Measurements from ENCODE around the gene MAP2K1. TPM values are rescaled to one million over a fixed set of nuclear protein-coding genes. Genes with fewer than 3 reads are reported as not detected.

MAP2K1 gene
- total and polyA plus RNA-seq, 2 of the 4 experiments (the other 2 are of a cell fraction): 34.7 to 37.8 TPM

DNA sequence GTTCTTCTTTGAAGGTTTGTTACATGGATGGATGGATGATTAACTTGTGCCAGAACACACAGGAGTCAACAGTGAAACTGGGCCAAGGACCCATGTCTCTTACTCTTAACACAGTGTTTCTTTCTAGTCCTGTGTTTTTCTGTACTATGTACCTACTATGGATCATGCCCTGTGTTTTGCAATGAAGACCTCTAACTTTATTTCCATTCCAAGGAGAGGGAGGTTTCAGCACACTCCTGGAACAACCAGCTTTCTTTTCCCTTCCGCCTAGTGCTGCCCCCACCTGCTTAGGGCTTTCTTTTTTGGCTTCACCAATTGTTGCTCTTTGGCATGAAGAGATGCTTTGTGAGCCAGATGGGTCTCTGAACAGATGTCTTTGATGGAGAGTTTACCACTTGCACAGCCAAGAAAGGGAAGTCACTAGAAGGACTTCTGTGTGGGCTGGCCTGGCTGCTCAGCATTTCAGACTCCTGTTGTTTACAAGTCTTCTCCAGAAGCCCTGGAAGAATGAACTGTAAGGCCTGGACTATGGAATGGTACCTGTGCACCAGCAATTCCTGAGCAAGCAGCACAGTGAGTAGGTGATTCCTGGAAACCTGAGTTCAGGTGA lies 66.4 kb downstream of the MAP2K1 start:
- H3K4ac ChIP-seq (ENCODE audit: low read depth, low read length): no peak overlapping the region
- no peak overlapping the region for H2AK5ac ChIP-seq (ENCODE audit: low read depth, low read length)
- H3K14ac ChIP-seq (replicated peaks; ENCODE audit: low read depth, low read length): no peak overlapping the region
- H4K5ac ChIP-seq (ENCODE audit: low read depth, low read length): no peak overlapping the region
- H3K79me1 ChIP-seq (ENCODE audit: low read depth in 1 of 2, low read length in 2 of 2): peaks cover 13 to 30% of the 10 kb centered on the region in 2 experiments
- in situ Hi-C loops (cut with MboI; ENCODE audit: low sequenced_read_pairs): no loop called here
- H3K4me2 ChIP-seq (ENCODE audit: low read depth, low read length): no peak overlapping the region
- H3K9me3 ChIP-seq (ENCODE audit: control insufficient read depth, insufficient read depth, low read length): no peaks in the 10 kb centered on the region
- no peak overlapping the region for H3K56ac ChIP-seq (ENCODE audit: extremely low read depth, insufficient read depth, low read length)
- no peaks in the 10 kb centered on the region for H3K27me3 ChIP-seq (ENCODE audit: control insufficient read depth, insufficient read depth, low read length)
- ChIA-PET POLR2A (ENCODE audit: unreplicated experiment) (no interaction called here), CTCF (no interaction called here)
- H3K27ac ChIP-seq (ENCODE audit: insufficient read depth, low read length): no peak overlapping the region
- no peaks in the 10 kb centered on the region for H3K4me1 ChIP-seq (ENCODE audit: control insufficient read depth, insufficient read depth, low read length)
- no CpG with 5 or more reads among the region's 1 CpG for WGBS, 2 experiments (ENCODE audit: extremely low coverage in 2 of 2, insufficient read length in 1 of 2)
- no peak overlapping the region for H2AFZ ChIP-seq (replicated peaks; ENCODE audit: low read length, poor library complexity)
- no TSS peak for BruUV-seq (replicated peaks)
- intact Hi-C loops (cut with micrococcal nuclease): no loop called here
- H2BK120ac ChIP-seq (ENCODE audit: low read depth, low read length): no peak overlapping the region
- TF ChIP-seq CHD1 (IDR thresholded peaks at IDR 0.05; ENCODE audit: low read depth, low read length) (no peak), MAFK (IDR thresholded peaks at IDR 0.05; ENCODE audit: low read depth, low read length) (no peak), SMC3 (IDR thresholded peaks at IDR 0.05; ENCODE audit: low read depth, low read length) (no peak), RAD21 (IDR thresholded peaks at IDR 0.05; ENCODE audit: low read length) (no peak), MAZ (IDR thresholded peaks at IDR 0.05; ENCODE audit: borderline replicate concordance, low read depth, low read length) (no peak), RCOR1 (IDR thresholded peaks at IDR 0.05; ENCODE audit: insufficient replicate concordance, low read length) (no peak), FOS (IDR thresholded peaks at IDR 0.05; ENCODE audit: low read depth, low read length) (no peak), POLR2A (IDR thresholded peaks at IDR 0.05; ENCODE audit: low read depth, low read length) (no peak), BHLHE40 (IDR thresholded peaks at IDR 0.05; ENCODE audit: low read depth, low read length) (no peak), MXI1 (IDR thresholded peaks at IDR 0.05; ENCODE audit: borderline replicate concordance, low read depth, low read length) (no peak), NFE2L2 (IDR thresholded peaks at IDR 0.05; ENCODE audit: low read depth, low read length) (no peak), CEBPB (IDR thresholded peaks at IDR 0.05; ENCODE audit: low read depth, low read length) (no peak), RFX5 (IDR thresholded peaks at IDR 0.05; ENCODE audit: low read depth, low read length) (no peak), ELK1 (IDR thresholded peaks at IDR 0.05; ENCODE audit: borderline replicate concordance, low read depth, low read length) (no peak)
- TF ChIP-seq, protein P1, sequence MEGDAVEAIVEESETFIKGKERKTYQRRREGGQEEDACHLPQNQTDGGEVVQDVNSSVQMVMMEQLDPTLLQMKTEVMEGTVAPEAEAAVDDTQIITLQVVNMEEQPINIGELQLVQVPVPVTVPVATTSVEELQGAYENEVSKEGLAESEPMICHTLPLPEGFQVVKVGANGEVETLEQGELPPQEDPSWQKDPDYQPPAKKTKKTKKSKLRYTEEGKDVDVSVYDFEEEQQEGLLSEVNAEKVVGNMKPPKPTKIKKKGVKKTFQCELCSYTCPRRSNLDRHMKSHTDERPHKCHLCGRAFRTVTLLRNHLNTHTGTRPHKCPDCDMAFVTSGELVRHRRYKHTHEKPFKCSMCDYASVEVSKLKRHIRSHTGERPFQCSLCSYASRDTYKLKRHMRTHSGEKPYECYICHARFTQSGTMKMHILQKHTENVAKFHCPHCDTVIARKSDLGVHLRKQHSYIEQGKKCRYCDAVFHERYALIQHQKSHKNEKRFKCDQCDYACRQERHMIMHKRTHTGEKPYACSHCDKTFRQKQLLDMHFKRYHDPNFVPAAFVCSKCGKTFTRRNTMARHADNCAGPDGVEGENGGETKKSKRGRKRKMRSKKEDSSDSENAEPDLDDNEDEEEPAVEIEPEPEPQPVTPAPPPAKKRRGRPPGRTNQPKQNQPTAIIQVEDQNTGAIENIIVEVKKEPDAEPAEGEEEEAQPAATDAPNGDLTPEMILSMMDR (conservative IDR thresholded peaks at IDR 0.05; ENCODE audit: low read depth, low read length): no peak
- TF ChIP-seq, protein P2, sequence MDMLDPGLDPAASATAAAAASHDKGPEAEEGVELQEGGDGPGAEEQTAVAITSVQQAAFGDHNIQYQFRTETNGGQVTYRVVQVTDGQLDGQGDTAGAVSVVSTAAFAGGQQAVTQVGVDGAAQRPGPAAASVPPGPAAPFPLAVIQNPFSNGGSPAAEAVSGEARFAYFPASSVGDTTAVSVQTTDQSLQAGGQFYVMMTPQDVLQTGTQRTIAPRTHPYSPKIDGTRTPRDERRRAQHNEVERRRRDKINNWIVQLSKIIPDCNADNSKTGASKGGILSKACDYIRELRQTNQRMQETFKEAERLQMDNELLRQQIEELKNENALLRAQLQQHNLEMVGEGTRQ (IDR thresholded peaks at IDR 0.05; ENCODE audit: low read depth, low read length): no peak
- H3K9ac ChIP-seq (ENCODE audit: low read depth, low read length): no peak overlapping the region
- dilution Hi-C loops (cut with HindIII; ENCODE audit: low sequenced_read_pairs, unreplicated experiment): no loop called here
- peaks cover 8% of the 10 kb centered on the region; the same call in 1 of the 2 replicates for H3K9me1 ChIP-seq (ENCODE audit: insufficient read depth, low read length)
- no peak overlapping the region for H3K23ac ChIP-seq (ENCODE audit: low read depth, low read length)
- peaks cover 12% of the 10 kb centered on the region for H3K36me3 ChIP-seq (ENCODE audit: control insufficient read depth, insufficient read depth, low read length)
- H3K4me3 ChIP-seq (ENCODE audit: insufficient read depth, low read depth, low read length): no peak overlapping the region
- ATAC-seq (ENCODE audit: low read depth) (no peak), DNase-seq (no peak)
- H2BK20ac ChIP-seq (ENCODE audit: low read depth, low read length): no peak overlapping the region
- H4K20me1 ChIP-seq (ENCODE audit: insufficient read depth, low read length): no peaks in the 10 kb centered on the region; the same call in 1 of the 2 replicates
- no peak overlapping the region for H4K91ac ChIP-seq (ENCODE audit: insufficient read depth, low read depth, low read length)
- no peak overlapping the region for H3K18ac ChIP-seq (ENCODE audit: low read depth, low read length)
- no peak overlapping the region for H2BK5ac ChIP-seq (ENCODE audit: low read depth, low read length, poor library complexity, severe bottlenecking)
- H2AK9ac ChIP-seq (replicated peaks; ENCODE audit: low read depth, low read length, poor library complexity): no peak overlapping the region
- no peak overlapping the region for H4K8ac ChIP-seq (ENCODE audit: low read depth in 2 of 2, low read length in 2 of 2)
- H2BK15ac ChIP-seq (ENCODE audit: low read depth, low read length): no peak overlapping the region

Data from IMR-90 (cell line).